ENCODE measurements around the gene ERN1. TPM values are rescaled to one million over a fixed set of nuclear protein-coding genes. Genes with fewer than 3 reads are reported as not detected.

Gene ERN1
- total RNA-seq, 2 donors from 2014 or later, result 9.0 to 13.7 TPM

DNA sequence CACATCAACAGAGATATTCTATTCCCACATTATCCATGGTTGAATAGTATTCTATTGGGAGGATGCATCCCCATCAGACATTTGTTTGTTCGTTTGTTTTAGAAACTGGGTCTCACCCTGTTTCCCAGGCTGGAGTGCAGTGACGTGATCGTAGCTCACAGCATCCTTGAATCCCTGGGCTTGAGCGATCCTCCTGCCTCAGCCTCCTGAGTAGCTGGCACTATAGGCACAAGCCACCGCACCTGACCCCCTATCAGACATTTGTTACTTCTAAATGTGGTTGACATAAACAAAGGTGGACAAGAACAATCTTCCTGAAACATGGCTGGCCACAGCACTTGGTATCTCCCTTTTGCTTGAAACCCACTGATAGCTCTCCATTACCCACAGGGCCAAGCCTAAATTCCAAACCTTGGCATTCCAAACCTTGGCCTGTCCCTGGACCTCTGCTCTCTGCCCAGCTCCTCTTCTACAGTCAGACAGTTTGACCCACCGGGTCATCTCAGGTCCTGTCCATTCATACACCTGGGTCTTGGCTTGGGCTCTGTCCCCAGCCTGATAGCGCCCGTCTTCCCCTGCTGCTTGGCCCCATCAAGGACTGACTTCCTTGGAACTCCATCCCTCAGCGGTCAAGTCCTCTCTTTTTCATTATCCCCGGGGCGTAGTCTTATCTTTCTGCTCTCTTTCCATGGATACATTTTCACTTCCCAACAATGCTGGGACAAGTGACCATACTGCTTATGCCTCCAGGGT, 133.3 kb downstream of the ERN1 start:
- peaks cover 68% of the 10 kb centered on the region for H3K27me3 Mint-ChIP-seq (ENCODE audit: insufficient read depth)
- no peaks in the 10 kb centered on the region for H3K36me3 ChIP-seq (ENCODE audit: control insufficient read depth, insufficient read depth, low read length)
- H3K4me3 Mint-ChIP-seq, result peak overlapping the region; percentile 79
- H3K27ac Mint-ChIP-seq, result no peak overlapping the region
- TF ChIP-seq CTCF (conservative IDR thresholded peaks at IDR 0.05), result no peak
- H3K9me3 Mint-ChIP-seq, result no peaks in the 10 kb centered on the region
- no peaks in the 10 kb centered on the region for H3K9me3 ChIP-seq (ENCODE audit: control insufficient read depth, low read length)
- no peaks in the 10 kb centered on the region for H3K4me1 ChIP-seq (ENCODE audit: control insufficient read depth, insufficient read depth, low read length)
- no peaks in the 10 kb centered on the region for H3K36me3 Mint-ChIP-seq (ENCODE audit: low read depth)
- peaks cover 50% of the 10 kb centered on the region for H3K27me3 ChIP-seq (ENCODE audit: control insufficient read depth, insufficient read depth, low read length, poor library complexity, severe bottlenecking)
- no peak overlapping the region for H3K4me3 ChIP-seq (ENCODE audit: low read length)
- H3K9ac ChIP-seq (ENCODE audit: extremely low read depth, low read length, poor library complexity, severe bottlenecking), result no peak overlapping the region
- WGBS, 2 experiments (ENCODE audit: insufficient coverage in 1 of 2, insufficient read length in 1 of 2), result 91 to 93% methylated on average over 11 of the region's 11 CpGs
- no peak overlapping the region for H3K27ac ChIP-seq (ENCODE audit: low read depth, low read length)
- DNase-seq, result peak; percentile 39
- H3K4me1 Mint-ChIP-seq, result peaks cover 3% of the 10 kb centered on the region

- peaks cover 52% of the 10 kb centered on the region for H3K27me3 ChIP-seq (ENCODE audit: control insufficient read depth, insufficient read depth, low read length, poor library complexity, severe bottlenecking)
- Mint-ChIP-seq H3K4me3 (no peak overlapping the region), H3K27me3 (ENCODE audit: insufficient read depth) (peaks cover 75% of the 10 kb centered on the region), H3K4me1 (peaks cover 3% of the 10 kb centered on the region), H3K9me3 (no peaks in the 10 kb centered on the region), H3K36me3 (ENCODE audit: low read depth) (no peaks in the 10 kb centered on the region), H3K27ac (no peak overlapping the region)
- H3K4me1 ChIP-seq (ENCODE audit: control insufficient read depth, insufficient read depth, low read length), result no peaks in the 10 kb centered on the region
- no peaks in the 10 kb centered on the region for H3K36me3 ChIP-seq (ENCODE audit: control insufficient read depth, insufficient read depth, low read length)
- H3K9ac ChIP-seq (ENCODE audit: extremely low read depth, low read length, poor library complexity, severe bottlenecking), result no peak overlapping the region
- DNase-seq, result peak; percentile 48
- H3K4me3 ChIP-seq (ENCODE audit: low read length), result no peak overlapping the region
- H3K27ac ChIP-seq (ENCODE audit: low read depth, low read length), result no peak overlapping the region
- no peak for TF ChIP-seq CTCF (conservative IDR thresholded peaks at IDR 0.05)
- WGBS, 2 experiments (ENCODE audit: insufficient coverage in 1 of 2, insufficient read length in 1 of 2), result 80% methylated on average over 3 of the region's 5 CpGs; no CpG with 5 or more reads in 1 of the 2 experiments
- H3K9me3 ChIP-seq (ENCODE audit: control insufficient read depth, low read length), result no peaks in the 10 kb centered on the region
Observed at GRCh38 chr17:63995626-63996025, 134.3 kb downstream of the ERN1 start.

DNA sequence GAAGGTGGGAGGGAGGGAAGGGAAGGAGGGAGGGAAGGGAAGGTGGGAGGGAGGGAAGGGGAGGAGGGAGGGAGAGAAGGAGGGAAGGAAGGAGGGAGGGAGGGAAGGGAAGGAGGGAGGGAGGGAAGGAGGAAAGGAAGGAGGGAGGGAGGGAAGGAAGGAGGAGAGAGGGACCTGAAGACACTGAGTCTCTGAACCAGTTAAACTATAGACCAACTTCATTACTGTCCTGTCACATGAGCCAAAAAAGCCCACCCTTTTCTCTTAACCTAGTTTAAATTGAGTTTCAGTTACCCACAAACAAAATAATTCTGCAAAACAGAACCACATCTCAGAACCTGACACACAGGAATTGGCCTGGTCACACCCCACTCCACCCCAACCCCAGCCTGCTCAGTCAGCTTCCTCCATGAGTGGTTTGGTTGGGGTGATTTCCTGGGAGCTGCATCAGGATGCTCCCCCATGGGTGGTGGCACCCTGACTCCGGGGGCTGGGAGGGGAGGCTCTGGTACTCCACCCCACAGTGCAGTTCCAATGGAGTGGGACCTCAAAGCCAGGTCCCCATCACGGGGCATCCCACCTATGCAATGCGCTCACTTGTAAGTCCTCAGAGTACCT, 136.5 kb downstream of the ERN1 start:
- Mint-ChIP-seq H3K27ac (no peak overlapping the region), H3K36me3 (ENCODE audit: low read depth) (no peaks in the 10 kb centered on the region), H3K4me1 (peaks cover 6% of the 10 kb centered on the region), H3K27me3 (ENCODE audit: insufficient read depth) (peaks cover 63% of the 10 kb centered on the region), H3K4me3 (no peak overlapping the region), H3K9me3 (no peaks in the 10 kb centered on the region)
- no peak overlapping the region for H3K4me3 ChIP-seq (ENCODE audit: low read length)
- H3K27ac ChIP-seq (ENCODE audit: low read depth, low read length), result no peak overlapping the region
- H3K9ac ChIP-seq (ENCODE audit: extremely low read depth, low read length, poor library complexity, severe bottlenecking), result no peak overlapping the region
- peak; percentile 37 for DNase-seq
- peaks cover 52% of the 10 kb centered on the region for H3K27me3 ChIP-seq (ENCODE audit: control insufficient read depth, insufficient read depth, low read length, poor library complexity, severe bottlenecking)
- TF ChIP-seq CTCF (conservative IDR thresholded peaks at IDR 0.05), result no peak
- 86% methylated on average over 3 of the region's 3 CpGs; no CpG with 5 or more reads in 1 of the 2 experiments for WGBS, 2 experiments (ENCODE audit: insufficient coverage in 1 of 2, insufficient read length in 1 of 2)
- H3K4me1 ChIP-seq (ENCODE audit: control insufficient read depth, insufficient read depth, low read length), result no peaks in the 10 kb centered on the region
- no peaks in the 10 kb centered on the region for H3K36me3 ChIP-seq (ENCODE audit: control insufficient read depth, insufficient read depth, low read length)
- H3K9me3 ChIP-seq (ENCODE audit: control insufficient read depth, low read length), result no peaks in the 10 kb centered on the region
